Hindlimb muscle (tissue), 1 donor: ENCODE measurements around the gene VEPH1. TPM values are rescaled to one million over a fixed set of nuclear protein-coding genes. Genes with fewer than 3 reads are reported as not detected.
"Not testable (repeated sequence)": the region's sequence is repeated elsewhere in the genome, so short reads cannot be mapped to it uniquely, and the experiment has no call there.

ENCODE experiments used
- DNase-seq: peaks from one replicate; pipeline ENCODE4 v3.0.0-alpha.2; 2013
- polyA plus RNA-seq: library from polyadenylated mRNA; unstranded; fragments of 120-200 nt; gene quantifications from one replicate; pipeline ENCODE4 v1.2.1, GENCODE V29; 2013; ENCODE audit not compliant: insufficient read length

Gene VEPH1
- polyA plus RNA-seq, 1 donor, result 1.0 TPM

- DNase-seq, result no peak
Observed at GRCh38 chr3:157336252-157337009, 166.8 kb downstream of the VEPH1 start.

GRCh38 chr3:157335233-157336076 is 167.8 kb downstream of the VEPH1 start:
- no peak for DNase-seq

- DNase-seq, result no peak
Observed at GRCh38 chr3:157333551-157333991, 169.6 kb downstream of the VEPH1 start.

GRCh38 chr3:157330206-157330605 is 173.0 kb downstream of the VEPH1 start:
- DNase-seq, result no peak

- DNase-seq, result no peak
Observed at GRCh38 chr3:157329551-157329950, 173.7 kb downstream of the VEPH1 start.

GRCh38 chr3:157327837-157328236 is 175.4 kb downstream of the VEPH1 start:
- DNase-seq, result no peak

GRCh38 chr3:157327018-157327417 is 176.2 kb downstream of the VEPH1 start:
- no peak for DNase-seq

GRCh38 chr3:157324869-157325268 is 178.3 kb downstream of the VEPH1 start:
- not testable (repeated sequence) for DNase-seq

- DNase-seq, result no peak
Observed at GRCh38 chr3:157323360-157323759, 179.9 kb downstream of the VEPH1 start.

- DNase-seq, result no peak
Observed at GRCh38 chr3:157319672-157320071, 183.5 kb downstream of the VEPH1 start.

- no peak for DNase-seq
Observed at GRCh38 chr3:157318639-157319288, 184.5 kb downstream of the VEPH1 start.

- DNase-seq, result no peak
Observed at GRCh38 chr3:157317895-157318294, 185.3 kb downstream of the VEPH1 start.

GRCh38 chr3:157313186-157313585 is 190.0 kb downstream of the VEPH1 start:
- DNase-seq, result no peak

GRCh38 chr3:157312376-157312745 is 190.9 kb downstream of the VEPH1 start:
- DNase-seq, result no peak

GRCh38 chr3:157311633-157312375 is 191.4 kb downstream of the VEPH1 start:
- DNase-seq, result peak; percentile 58

GRCh38 chr3:157310329-157311052 is 192.7 kb downstream of the VEPH1 start:
- DNase-seq, result no peak

GRCh38 chr3:157306502-157306901 is 196.7 kb downstream of the VEPH1 start:
- no peak for DNase-seq

- DNase-seq, result no peak
Observed at GRCh38 chr3:157305392-157305791, 197.8 kb downstream of the VEPH1 start.

GRCh38 chr3:157301755-157302154 is 201.5 kb downstream of the VEPH1 start:
- DNase-seq, result no peak

GRCh38 chr3:157300981-157301663 is 202.1 kb downstream of the VEPH1 start:
- no peak for DNase-seq

- DNase-seq, result no peak
Observed at GRCh38 chr3:157300094-157300493, 203.1 kb downstream of the VEPH1 start.
